Endometrium (tissue), 2 donors: ENCODE measurements around the gene GAL.
"Not testable (repeated sequence)": the region's sequence is repeated elsewhere in the genome, so short reads cannot be mapped to it uniquely, and the experiment has no call there.

Source experiments
- FAIRE-seq: peaks from 2 replicates; lab custom pipeline; 2012; peaks lifted over from hg19 to GRCh38; lab: Jason Lieb, UNC
- donor health status: control.
- donor health status: control.

GAL gene

GRCh38 chr11:68684385-68685356 lies at the start of gene GAL:
GAL (plus strand) TSS chr11:68684544; CDS start chr11:68684924, 380 bp downstream.
- no peak for FAIRE-seq

GRCh38 chr11:68634606-68635005 lies 49.7 kb upstream of the GAL start:
- FAIRE-seq, result not testable (repeated sequence)

GRCh38 chr11:68635172-68635571 lies 49.2 kb upstream of the GAL start:
- not testable (repeated sequence) for FAIRE-seq

GRCh38 chr11:68635883-68636282 lies 48.5 kb upstream of the GAL start:
- FAIRE-seq, result not testable (repeated sequence)

- not testable (repeated sequence) for FAIRE-seq
These were observed 45.0 kb upstream of the GAL start for GRCh38 chr11:68639322-68639721.

- no peak for FAIRE-seq
These were observed 42.5 kb upstream of the GAL start for GRCh38 chr11:68641880-68642279.

GRCh38 chr11:68643585-68643984 lies 40.8 kb upstream of the GAL start:
- FAIRE-seq, result no peak

- FAIRE-seq, result no peak
These were observed 37.5 kb upstream of the GAL start for GRCh38 chr11:68646832-68647231.

GRCh38 chr11:68649851-68650555 lies 34.3 kb upstream of the GAL start:
- no peak for FAIRE-seq

GRCh38 chr11:68650801-68651200 lies 33.5 kb upstream of the GAL start:
- no peak for FAIRE-seq

- no peak for FAIRE-seq
These were observed 32.9 kb upstream of the GAL start for GRCh38 chr11:68651208-68651984.

GRCh38 chr11:68651985-68652682 lies 32.2 kb upstream of the GAL start:
- no peak for FAIRE-seq

GRCh38 chr11:68652683-68653156 lies 31.6 kb upstream of the GAL start:
- no peak for FAIRE-seq

- FAIRE-seq, result no peak
These were observed 30.6 kb upstream of the GAL start for GRCh38 chr11:68653486-68654430.

- no peak for FAIRE-seq
These were observed 29.4 kb upstream of the GAL start for GRCh38 chr11:68654978-68655377.

GRCh38 chr11:68655406-68655805 lies 28.9 kb upstream of the GAL start:
- no peak for FAIRE-seq

- FAIRE-seq, result no peak
These were observed 28.5 kb upstream of the GAL start for GRCh38 chr11:68655806-68656205.

- FAIRE-seq, result no peak
These were observed 27.1 kb upstream of the GAL start for GRCh38 chr11:68657021-68657780.

- no peak for FAIRE-seq
These were observed 26.2 kb upstream of the GAL start for GRCh38 chr11:68658097-68658496.

- no peak for FAIRE-seq
These were observed 25.7 kb upstream of the GAL start for GRCh38 chr11:68658661-68659060.
